GM21447 (cell line): Measurements from ENCODE around the gene CCDC33.

Experiments
- ATAC-seq: cut with Tn5 transposase; IDR thresholded peaks from one replicate; pipeline ENCODE4 v1.9.1; 2021; ENCODE audit not compliant: unreplicated experiment

CCDC33 gene

GRCh38 chr15:74311734-74312444 is 75.8 kb downstream of the CCDC33 start:
- no peak for ATAC-seq

GRCh38 chr15:74312445-74313007 is 76.4 kb downstream of the CCDC33 start:
- ATAC-seq, result no peak

DNA sequence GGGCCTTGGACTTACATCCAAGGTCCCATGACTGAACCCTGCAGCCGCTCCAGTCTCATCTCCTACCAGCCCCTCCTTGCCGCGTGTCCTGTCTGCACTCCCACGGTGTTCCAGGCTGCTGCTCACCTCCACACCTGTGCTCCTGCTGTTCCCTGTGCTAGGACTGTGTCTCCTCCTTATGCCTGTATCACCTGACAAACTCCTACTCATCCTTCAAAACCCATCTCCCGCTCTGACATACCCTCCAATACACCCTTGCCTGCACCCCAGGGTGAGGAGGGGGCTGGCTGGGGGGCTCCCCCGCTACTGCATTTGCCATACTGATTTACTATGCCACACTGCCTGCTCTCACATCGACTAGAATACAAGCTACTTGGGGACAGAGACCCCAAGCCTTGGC is 77.8 kb downstream of the CCDC33 start:
- ATAC-seq, result no peak

- ATAC-seq, result no peak
Observed at GRCh38 chr15:74314795-74315438, 78.8 kb downstream of the CCDC33 start.

GRCh38 chr15:74315626-74316025 is 79.5 kb downstream of the CCDC33 start:
- peak; percentile 70 for ATAC-seq

DNA sequence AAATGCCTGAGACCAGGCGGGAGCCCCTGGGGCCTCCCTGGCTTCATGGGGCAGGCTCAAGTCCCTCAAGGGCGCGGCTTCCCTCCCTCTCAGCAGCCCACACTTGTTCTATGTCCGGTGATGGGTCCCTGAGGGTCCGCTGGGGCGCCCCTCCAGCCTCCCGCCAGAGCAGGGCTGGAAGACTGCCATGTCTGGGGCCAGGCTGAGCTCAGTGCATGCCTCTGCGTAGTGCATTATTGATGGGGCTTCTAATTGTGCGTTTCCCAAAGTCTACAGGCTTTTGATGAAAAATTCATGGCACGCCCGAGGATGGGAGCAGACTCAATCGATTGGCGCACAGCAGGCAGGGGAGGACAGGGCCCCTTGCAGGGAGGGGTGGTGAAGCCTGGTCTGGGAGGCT is 80.0 kb downstream of the CCDC33 start:
- ATAC-seq, result no peak

DNA sequence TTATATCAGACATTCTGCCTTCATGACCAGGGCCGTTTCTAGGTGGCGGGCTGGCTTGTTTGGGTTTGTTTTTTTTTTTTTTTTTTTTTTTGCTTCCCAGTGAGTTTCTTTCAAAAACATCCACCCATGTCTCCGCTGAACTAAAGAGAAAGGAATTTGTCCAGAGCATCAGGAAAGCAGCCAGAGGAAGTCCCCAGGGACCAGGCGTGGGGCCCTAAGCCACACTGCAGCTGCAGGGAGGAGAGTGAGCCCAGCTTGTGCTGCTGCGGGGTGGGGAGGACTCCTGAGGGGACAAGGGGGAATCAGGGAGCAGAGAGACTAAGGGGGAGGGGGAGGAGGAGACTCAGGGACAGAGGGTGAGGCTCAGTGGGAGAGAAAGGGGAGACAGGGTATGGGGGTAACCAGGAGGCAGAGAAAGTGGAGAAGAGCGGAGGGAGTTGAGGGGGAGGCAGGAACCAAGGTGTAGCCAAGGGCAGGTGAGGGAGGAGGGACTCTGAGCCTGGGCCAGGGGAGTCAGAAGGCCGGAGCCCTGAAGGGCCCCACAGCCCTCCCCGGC is 81.8 kb downstream of the CCDC33 start:
- no peak for ATAC-seq

GRCh38 chr15:74318376-74319137 is 82.4 kb downstream of the CCDC33 start:
- no peak for ATAC-seq

- no peak for ATAC-seq
Observed at GRCh38 chr15:74319138-74319460, 83.0 kb downstream of the CCDC33 start.

DNA sequence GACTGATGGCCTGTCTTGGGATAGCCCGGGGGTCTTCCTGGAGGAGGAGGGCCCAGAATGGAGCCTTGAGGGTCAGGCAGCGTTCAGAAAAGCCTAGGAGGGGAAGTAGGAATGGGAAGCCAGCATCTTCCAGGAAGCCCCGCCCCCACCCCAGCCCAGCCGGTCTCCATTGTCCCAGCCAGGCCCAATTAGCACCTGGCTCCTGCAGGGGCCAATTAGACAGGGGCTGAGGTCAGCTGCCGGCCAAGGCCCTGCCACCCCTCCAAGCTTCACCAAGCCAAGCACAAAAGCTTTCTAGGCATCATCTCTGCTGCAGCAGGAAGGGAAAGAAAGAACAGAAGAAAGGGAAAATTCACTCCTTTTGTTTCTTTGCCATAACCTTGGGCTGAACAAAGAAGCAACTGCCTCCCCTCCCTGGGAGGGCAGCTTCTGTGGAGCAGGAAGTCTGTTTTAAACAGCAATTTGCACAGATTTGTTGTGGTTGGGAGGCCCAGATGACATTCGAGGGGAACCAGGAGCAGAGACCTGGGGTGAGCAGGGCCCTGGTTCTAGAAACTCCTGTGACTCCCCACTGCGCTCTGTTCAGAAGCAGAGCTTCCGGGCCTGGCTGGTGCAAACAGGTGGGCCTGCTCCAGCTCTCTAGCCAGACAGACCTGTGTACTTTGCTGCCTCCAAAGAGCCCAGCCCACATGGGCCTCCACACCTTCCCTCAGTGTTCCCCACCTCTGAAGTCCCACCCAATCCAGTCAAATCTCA is 83.6 kb downstream of the CCDC33 start:
- no peak for ATAC-seq

GRCh38 chr15:74320352-74321247 is 84.5 kb downstream of the CCDC33 start:
- ATAC-seq, result no peak

DNA sequence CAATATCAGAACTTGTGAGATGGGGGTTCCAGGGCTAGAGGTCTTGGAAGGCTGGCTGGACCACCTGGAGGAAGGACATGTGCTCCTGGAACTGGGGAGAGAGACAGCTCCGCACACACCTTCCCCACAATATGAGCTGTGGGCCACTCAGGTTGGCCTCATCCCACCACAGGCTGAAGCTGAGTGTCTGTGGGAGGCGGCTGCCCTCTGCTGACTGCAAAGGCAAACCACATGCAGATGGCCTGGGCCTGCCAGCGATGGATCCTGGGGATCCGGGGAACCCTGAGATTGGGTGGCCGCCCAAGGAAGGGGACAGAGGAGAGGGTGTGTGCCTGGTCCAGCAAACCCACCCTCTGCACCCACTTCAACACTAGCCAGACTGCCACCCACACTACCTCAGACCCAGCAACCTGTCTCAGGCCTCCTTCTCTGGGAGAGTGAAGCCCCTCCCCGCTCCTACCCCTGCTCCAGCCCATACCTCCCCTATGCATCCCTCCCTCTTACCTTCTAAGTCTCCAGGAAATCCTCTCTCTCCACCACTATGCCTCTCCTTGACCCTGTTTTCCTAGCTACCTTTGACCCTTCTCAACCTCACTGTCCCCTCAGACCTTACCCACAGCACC is 86.5 kb downstream of the CCDC33 start:
- ATAC-seq, result no peak

- ATAC-seq, result no peak
Observed at GRCh38 chr15:74324714-74325113, 88.6 kb downstream of the CCDC33 start.

GRCh38 chr15:74326746-74327145 is 90.6 kb downstream of the CCDC33 start:
- ATAC-seq, result no peak

GRCh38 chr15:74327756-74328155 is 91.6 kb downstream of the CCDC33 start:
- no peak for ATAC-seq

DNA sequence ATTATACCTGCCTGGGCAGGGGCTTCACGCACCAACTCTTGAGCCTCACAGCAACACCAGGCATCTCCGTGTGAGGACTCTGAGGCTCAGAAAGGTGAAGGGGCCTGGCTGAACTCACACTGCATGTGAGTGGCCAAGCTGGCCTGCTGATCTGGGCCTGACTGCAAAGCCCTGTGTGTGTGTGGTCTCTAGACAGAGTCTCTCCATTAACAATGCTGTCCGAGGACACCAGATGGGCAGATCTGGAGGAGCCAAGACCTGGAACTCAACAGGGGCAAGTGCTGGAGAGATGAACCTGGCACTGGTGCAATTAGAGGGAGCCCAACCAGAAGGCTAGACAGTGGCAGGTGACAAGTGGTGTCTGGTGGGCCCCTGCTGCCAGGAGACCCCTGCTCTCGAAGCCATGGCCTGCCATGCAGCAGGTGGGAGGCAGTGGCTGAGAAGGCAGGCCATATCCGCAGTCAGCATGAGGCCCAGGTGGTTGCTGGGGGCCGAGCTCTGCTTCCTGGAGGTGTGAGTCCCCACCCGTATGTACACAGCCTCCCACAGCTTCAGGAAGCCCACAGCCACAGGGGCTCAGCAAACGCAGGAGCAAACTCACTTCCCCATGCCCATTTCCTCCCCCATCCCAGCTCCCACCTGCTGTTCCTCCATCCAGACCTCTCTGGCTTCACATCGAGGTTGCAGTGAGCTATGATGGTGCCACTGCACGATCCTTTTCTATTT is 92.4 kb downstream of the CCDC33 start:
- no peak for ATAC-seq

DNA sequence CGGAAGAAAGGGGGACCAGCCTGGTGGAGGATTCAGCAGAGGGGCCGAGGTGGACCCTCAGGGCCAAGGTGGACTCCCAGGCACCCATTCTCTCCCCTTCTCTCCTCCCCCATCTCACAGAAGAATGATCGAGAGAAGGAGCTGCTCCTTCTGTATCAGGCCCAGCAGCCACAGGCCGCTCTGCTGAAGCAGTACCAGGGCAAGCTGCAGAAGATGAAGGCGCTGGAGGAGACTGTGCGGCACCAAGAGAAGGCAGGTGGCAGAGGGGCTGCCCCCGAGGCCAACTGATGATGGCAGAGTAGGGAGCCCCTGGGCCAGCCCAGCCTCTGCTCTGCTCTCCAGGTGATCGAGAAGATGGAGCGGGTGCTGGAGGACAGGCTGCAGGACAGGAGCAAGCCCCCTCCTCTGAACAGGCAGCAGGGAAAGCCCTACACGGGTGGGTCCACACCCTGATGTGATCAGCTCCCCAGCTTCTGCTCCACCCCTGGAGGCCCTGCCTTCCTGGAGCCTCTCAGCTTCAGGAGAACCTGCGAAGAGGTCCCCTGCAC is 94.8 kb downstream of the CCDC33 start:
- ATAC-seq, result no peak

- no peak for ATAC-seq
Observed at GRCh38 chr15:74332011-74332410, 95.9 kb downstream of the CCDC33 start.
